ENCODE measurements around the gene RLBP1.

RLBP1 gene

DNA sequence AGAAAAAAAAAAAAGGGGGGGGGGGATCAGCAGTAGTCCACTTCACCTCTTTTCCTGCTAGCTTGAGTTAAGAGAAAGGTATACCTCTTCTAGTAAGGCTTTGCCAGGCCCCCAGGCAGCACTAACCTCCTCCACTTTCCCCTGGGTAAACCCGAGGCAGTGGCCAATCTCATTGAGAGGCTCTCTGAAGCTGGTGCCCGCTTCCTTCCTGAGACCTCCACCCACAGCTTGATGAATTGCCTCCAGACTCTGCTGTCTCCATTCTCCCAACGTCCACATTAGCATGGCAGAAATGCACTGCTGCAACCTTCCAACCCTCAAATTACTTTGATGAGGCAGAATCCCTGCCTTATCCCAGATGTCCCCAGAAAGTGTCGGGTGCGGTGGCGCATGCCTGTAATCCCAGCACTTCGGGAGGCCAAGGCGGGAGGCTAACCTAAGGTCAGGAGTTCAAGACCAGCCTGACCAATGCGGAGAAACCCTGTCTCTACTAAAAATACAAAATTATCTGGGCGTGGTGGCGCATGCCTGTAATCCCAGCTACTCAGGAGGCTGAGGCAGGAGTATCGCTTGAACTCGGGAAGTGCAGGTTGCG lies 15.3 kb downstream of the RLBP1 start:
- no peak for DNase-seq

DNA sequence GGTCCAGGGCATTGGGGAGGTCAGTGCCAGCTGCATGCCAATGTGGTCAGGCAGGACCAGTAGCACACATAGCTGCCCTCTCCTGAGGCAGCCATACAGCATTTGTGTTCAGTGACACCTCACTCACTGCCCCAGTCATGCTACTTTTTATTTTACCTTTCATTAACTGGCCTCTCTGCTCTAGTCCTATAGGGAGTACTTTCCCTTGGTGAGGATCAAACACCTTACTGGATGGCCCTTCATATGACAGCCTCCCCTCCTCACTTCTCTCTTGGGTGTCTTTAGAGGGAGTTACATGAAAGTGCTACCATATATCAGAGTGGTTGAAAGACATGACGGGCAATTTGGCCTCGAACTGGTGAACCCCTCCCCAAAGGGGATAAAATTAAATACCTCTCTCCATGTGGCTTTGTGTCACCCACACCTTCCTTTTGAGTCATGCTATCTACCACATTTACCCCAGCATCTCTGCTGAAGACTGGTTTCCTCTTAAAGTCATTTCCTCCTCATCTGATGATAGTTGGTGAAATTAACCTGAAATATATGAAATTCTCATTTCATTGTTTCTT lies 17.6 kb downstream of the RLBP1 start:
- no peak for DNase-seq

DNA sequence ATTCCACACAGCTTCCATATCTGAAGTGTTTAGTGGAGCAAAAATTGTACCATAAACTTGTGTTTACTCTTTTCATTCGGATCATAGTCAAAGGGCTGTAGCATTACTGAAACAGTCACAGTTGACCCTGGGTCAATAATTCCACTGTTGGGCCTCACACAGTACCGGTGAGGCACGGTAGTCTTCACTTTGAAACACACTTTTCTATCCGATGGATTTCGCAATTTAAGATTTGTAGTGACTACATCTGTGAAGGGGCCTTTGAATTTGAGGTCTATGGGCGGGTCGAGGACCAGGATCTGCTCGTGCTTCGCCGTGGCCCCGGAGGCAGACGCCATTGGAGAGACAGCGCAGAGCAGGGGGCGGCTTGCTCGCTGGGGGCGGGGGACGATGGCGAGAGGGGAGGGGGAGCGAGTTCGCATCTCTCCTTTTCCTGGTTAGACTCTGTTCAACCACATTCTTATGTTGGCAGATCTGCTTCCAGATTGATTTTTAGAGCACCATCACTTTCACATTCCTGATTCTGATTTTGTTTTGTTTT lies 19.8 kb downstream of the RLBP1 start:
- no peak for DNase-seq

DNA sequence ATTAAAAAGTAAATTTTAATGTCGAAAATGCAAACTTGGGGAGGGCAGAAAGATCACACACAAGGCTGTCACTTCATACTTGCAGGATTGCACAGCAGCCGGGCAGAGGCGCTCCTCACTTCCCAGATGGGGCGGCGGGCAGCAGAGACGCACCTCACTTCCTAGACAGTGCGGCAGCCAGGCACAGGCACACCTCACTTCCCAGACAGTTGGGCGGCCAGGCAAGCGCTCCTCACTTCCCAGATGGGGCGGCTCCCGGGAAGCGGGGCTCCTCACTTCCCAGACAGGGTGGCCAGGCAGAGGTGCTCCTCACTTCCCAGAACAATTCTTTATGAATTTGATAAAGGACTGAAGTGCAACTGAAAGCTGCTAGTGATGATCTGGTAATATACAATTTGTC lies 21.2 kb downstream of the RLBP1 start:
- DNase-seq, result no peak

DNA sequence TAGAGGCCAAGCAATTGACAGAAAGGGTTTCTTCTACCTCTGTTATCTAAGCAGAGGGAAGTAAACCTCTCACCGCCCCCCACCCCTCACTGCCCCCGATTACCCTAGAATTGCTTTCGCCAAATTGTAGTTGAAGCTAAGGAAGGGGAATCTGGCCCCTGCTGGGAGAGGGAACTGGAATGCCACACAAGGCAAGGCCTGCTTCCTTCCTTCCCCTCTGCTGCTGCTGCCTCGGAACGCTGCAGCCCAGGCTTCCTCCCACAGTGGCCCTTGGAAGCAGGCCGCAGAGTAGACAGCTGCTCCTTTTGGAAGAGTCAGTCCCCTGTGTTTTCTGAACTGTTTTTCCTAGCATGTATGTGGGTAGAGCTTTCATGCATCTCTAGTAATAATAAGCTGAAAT lies 21.6 kb downstream of the RLBP1 start:
- no peak for DNase-seq

DNA sequence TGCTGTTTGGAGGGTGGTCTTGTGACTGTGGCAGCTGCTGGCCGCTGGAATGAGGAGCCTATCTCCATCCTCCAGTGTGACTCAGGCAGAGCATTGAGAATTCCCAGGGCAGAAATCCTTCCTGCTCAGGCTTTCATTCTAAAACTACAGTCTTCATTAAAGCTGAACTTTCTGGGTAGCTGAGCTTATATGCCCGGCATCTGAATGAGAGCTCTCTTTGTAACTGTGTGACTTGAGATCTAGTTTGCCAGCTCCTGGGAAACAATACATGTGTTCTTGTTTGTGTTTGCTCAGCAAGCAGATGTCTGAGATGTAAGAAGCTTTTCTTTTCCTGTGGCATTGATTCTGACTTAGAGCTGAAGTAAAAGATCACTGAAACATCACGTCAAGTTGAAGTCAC lies 22.4 kb downstream of the RLBP1 start:
- no peak for DNase-seq

DNA sequence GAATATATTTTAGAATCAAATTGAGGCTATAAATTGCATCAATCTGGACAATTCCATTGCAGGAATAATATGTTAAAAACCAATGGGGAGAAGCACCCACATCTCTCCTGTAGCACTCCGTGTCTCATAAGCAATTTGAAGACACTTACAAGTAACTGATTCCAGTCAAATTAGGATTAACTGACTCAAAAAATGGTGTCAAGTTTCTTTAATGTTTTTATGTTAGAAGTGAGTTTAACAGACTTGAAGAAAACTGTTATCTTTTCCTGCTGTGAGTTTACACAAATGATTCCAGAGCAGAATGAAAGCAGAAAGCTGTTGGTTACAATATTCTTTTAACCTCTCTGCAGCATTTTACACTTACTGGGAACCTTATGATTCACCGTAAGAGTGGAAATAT lies 23.2 kb downstream of the RLBP1 start:
- no peak for DNase-seq

DNA sequence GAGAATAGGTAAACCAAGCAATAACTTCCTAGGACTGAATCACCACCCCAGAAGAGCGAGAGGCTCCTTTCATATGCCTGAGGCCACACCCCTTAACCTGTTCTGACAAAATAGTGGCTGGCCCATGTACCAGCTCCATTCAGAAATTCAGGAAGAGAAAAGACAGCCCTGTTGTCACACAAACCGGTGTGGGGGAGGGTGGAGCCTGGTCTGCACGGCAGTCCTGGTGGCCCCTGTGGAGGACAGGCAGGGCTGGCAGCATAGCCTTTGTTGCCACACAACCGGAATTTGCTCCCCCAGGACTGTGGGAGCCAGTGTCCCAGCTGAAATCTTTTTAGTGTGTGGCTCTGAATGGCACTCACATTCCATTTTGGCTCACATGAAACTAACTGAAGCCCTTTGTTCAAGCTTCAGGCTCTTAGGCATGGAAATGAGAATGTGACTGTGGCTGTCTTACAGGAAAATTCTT lies 23.8 kb downstream of the RLBP1 start:
- DNase-seq, result no peak

DNA sequence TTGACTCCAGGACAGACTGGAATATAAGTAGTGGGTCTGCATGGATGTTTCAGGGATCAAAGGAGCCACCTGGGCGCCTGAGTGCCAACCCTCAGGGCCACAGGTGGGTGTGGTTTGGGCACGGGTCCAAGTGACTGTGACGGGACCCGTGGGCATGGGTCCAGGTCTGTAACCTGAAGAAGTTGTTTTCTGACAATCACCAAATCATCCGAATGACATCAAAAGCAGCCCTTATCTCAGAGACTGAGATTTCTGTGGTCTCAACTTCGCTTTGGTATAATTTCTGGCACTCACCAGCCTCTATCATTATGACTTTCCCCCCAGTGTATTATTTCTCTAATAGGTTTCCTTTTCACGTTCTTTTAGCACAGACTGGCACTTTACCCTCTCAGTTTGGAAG lies 24.4 kb downstream of the RLBP1 start:
- no peak for DNase-seq

DNA sequence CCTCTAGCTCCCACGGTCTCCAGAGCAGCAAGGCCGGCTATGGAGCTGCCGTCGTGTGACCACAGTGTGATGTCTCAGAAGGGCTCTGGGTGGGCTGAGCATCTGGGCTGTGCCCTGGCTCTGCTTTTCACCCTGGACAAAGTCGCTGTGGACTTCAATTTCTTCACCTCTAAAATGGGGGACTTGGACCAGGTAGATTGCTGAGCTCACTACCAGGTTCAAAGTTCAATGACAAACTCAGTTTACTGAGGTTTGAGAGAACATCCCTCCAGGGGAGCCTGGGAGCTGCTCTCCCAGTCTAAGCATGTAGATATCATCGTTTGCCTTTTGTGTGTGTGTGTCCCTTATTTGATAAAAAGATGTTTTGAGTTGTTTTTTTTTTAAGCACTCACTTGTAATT lies 25.1 kb downstream of the RLBP1 start:
- DNase-seq, result no peak

DNA sequence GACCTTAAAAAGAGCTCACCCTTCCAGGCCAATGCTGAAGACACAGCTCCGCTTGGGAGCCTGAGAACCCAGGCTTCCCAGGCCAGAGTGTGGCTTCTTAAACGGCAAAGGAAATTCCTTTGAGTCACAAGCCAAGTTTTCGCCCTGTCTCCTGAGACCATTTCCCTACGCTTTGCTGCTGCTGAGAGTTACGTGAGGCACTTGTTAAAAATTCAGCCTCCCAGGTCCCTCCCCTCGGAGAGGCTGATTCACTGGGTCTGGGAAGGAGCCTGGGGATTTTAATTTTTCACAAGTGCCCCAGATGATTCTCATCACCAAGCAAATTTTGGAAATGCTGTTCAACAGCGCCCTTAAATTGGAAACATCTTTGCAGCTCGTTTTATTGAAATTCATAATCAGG lies 25.5 kb downstream of the RLBP1 start:
- DNase-seq, result no peak

DNA sequence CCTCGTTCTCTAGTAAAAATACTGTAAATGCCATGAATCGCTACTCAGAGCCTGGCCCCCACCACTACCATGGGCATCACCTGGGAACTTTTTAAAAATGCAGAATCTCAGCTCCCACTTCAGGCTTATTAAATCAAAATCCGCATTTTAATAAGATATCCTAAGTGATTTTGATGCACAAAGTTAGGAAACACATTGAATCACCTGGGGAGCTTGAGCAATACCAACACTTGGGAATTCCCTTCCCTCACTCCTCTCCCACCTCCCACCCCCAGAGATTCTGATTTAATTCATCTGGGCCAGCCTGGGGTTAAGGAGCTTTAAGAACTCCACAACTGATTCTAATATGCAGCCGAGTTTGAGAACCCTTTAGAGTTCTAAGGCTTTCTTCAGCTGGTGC lies 26.8 kb downstream of the RLBP1 start:
- DNase-seq, result no peak

DNA sequence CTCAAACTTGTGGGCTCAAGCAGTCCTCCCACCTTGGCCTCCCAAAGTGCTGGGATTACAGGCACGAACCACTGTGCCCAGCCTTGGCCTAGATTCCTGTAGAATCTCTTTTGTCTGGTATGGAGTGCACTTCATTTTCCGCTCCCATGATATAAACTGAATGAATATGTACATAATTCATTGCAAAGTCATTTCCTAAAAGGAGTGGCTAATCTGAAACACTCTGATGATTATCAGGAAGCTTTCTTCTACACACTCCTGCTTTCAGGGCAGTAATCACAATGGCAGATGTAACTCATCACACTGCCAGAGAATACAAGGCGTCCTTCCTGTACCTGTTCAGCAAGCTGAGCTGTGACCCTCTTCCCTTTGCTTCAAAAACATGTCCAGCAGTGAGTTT lies 28.6 kb downstream of the RLBP1 start:
- no peak for DNase-seq

DNA sequence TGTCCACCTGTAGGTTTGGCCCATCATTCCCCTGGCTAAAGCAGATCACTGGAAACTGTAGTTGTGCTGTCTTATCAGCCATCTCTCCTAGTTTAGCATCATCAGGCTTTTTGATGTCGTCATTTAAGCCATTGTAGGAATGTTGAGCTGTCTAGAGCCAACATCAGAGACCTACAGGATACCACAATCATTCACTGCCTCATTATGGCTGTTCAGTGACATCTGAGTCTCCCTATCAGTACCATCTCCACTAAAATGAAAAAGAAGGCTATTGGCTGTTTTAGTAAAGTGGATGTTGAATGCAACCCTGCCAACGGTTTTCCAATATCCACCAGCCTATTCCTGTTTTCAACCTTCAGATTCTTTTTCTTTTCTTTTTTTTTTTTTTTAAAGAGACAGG lies 29.2 kb downstream of the RLBP1 start:
- no peak for DNase-seq

DNA sequence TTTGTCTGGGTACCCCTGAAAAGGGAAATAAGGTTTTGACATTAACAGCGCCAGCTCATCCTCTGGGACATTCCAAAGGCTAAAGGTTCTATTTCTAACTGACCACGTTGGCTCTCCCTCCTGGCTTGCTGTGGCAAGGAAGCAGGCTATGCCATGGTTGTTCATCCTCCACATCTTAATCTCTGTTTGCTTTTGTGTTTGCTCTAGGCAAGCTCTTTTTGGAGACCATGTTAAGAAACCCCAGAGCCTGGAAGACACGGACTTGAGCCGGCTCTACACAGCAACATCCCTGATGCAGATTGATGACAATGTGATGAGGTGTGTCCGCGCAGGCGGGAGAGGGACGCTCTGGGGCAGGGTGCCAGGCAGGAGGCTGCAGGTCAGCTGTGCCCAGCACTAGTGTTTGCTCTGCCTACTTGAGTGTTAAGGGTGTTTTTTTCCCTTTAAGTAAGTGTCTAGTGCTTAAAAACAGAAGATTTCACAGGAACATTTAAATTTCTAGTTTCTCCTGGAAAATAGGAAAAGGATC lies 33.3 kb downstream of the RLBP1 start:
- DNase-seq, result no peak

DNA sequence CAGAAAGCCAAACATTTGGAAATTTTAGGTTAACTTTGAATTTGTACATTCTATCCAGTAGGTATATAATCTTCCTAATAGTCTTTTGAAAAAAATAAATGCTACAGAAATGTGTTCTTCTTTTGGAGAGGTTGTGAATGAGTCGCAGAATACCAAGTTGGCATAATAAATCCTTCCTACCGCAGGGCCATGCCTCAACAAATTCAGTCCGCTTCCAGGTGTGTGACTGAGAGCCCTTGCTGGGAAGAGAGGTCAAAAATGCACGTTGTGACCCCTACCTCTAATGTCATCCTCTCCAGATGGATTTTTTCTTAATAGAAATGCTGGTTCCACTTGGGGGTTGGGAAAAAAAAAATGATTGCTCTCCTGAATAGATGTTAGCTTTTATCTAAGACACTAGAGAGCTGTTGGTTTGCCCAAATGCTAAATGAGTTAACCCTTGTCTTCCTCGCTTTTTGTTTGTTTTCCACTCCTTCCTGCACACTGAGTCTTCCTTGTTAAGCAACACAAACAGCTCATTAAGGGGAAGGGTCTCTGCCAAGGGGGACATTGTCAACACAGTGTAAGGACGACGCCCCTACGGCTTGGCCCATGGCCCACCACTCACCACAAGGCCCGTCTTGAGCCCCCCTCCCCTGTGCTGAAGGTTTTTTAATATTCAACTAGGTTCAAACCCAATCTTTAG lies 33.9 kb downstream of the RLBP1 start:
- no peak for DNase-seq

DNA sequence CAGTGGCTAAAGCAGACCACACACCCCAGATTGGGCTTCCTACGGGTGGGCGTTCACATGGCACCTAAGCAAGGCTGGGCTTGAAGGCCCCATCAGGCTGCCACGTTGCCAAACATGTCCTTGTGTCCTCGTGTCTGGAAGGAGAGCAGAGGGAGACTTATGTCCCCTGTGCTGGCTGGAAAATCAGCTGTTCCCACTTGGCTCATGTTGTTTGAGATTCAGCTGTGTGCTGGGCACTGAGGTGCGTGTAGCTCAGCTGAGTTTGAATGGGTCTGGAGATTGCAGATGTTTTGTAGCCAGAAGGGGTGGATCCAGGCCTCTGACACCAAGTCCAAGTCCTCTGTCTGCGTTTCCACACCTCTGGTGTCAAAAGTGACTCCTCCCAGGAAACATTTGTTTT lies 34.6 kb downstream of the RLBP1 start:
- DNase-seq, result no peak

DNA sequence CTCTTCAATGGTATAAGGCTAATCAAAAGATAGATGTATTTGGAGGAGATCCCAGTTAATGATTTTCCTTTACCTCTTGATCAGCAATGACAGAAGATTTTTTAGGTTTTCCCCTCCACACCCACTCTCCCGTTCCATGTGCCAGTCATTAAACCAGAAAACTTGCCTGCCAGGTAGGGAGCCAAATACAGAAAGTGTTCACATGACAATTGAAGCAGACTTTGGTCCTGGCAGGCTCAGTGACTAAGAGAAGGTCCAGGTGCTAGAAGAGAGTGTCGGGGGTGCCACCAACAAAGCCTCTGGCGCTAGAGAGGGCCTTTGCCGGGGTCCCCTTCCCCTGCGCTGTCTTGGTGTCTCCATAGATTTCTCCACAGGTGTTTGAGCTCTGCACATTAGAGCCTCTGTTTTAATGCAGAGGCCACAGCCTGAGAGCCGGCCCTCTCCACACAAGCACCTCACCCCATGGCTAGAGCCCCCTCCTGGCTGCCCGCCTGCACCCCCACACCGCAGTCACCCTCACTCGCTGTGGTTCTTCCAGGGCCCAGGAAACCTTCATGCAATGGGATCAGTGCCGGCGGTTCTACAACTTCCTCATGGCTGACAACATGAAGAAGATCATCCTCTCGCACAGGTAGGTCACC lies 36.4 kb downstream of the RLBP1 start:
- no peak for DNase-seq

DNA sequence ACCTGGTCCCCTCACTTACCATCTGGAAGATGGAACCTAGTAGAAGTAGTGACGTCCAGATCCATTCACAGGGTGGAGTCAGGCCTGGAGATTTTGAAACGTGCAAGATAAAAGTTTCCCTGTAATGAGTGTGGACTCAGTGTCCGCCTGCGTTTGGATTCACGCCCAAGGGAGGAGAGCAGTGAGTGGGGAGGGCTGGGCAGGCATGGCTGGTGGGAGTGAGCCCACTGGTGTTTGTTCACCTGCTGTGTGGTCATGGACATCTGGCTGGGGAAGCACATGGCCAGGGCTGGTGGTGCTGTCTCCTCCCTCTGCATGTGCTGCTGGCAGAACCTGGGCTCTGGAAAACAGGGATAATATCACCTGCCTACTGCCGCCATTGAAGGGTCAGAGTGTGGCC lies 37.0 kb downstream of the RLBP1 start:
- DNase-seq, result no peak

DNA sequence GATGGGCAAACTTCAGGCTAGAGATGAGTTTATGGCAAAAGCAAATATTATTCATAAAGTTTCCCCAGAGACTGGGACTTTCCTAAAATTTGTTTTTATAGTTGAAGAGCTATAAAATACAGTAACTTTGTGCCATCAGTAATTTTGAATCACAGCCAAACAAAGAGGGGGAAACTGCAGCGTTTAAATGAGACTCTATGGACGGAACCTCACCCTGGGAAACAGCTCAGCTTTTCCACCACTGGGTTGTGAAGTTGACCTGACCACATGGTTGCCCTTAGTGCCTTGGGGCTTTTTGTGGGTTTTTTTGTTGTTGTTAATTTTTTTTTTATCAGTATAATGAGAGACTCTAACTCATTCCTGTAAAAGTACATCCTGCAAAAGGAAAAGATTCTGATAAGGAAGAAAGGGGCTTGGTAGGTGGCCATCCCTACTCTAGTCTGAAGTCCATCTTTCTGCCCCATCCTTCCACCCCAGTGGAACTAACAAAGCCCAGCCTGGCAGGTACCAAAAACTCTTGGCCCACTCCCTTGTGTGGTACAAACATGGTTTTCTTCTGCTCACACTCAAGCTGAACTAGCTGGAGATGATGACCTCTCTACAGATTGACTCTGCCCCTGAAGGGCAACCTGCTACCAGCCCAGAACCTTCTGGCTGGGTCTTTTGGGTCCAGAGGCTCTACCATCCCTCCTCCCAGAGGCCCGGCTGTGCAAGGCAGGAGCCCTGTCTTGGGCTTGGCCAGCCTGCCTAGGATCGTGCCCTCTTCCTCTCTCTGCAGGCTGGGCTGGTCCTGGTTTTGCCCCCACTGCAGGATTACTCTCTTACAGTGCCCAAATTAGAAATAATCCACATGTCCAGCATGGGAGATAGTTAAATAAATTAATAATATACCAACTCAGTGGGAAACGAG lies 41.2 kb downstream of the RLBP1 start:
- DNase-seq, result no peak

DNA sequence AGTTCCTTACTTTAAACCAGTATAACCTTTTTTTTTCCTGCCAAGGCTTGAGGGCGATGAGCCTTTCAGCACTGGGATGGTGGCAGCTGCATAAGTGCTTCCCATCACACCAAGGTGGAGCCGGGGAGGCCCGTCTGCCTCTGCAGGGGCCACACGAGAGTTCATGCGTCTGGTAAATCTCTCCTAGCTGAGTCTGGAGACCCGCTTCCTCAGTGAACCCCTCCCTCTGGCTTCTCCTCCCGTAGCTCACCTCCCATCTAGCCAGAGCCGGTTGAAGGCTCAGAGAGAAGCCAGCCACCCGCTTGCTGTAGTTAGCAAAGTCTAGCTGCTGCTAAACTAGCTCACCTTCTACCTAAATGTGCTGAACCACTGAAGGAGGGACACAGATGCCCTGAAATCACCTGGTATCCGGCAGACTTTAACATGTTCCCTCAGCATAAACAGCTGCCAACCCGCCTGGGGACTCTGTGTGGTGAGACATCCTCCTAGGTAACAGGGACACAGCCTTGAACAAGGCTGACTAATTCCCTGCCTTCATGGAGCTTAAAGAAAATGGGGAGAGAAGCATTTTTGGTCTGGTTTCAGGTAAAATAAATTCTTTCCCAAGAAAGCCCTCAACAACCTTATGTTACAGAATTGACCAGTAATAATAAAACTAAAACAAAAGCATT lies 42.9 kb downstream of the RLBP1 start:
- no peak for DNase-seq
